Loucy (cell line): ENCODE measurements around the gene ARHGAP22.

Experiments used
- H2AFZ ChIP-seq: fragments of 200-600 bp; sonication (generic); 2 replicates; pipeline ENCODE4 v1.6.0; 2016; ENCODE audit warnings: antibody characterized with exemption, mild to moderate bottlenecking, low read length, moderate library complexity
- H3F3A ChIP-seq: fragments of 200-600 bp; 2 replicates; pipeline ENCODE4 v1.6.0; 2016; ENCODE audit warnings: antibody characterized with exemption, low read depth, mild to moderate bottlenecking
- H3K27me3 ChIP-seq: fragments of 200-600 bp; sonication (generic); 2 replicates; pipeline ENCODE4 v1.6.1; 2014; ENCODE audit warnings: low read length, mild to moderate bottlenecking; ENCODE audit not compliant: insufficient read depth, poor library complexity, severe bottlenecking
- H3K36me3 ChIP-seq: fragments of 200-600 bp; sonication (generic); 2 replicates; pipeline ENCODE4 v1.6.1; 2016; ENCODE audit warnings: low read length; ENCODE audit not compliant: insufficient read depth
- H3K4me1 ChIP-seq: fragments of 200-600 bp; sonication (generic); 2 replicates; pipeline ENCODE4 v1.5.1; 2014; ENCODE audit warnings: low read length, mild to moderate bottlenecking; ENCODE audit not compliant: insufficient read depth, poor library complexity, severe bottlenecking
- H3K4me2 ChIP-seq: fragments of 200-600 bp; sonication (generic); 2 replicates; pipeline ENCODE4 v1.6.0; 2014; ENCODE audit warnings: antibody characterized with exemption, low read length, low read depth, mild to moderate bottlenecking; ENCODE audit not compliant: poor library complexity, severe bottlenecking
- H3K4me3 ChIP-seq: fragments of 200-600 bp; sonication (generic); 2 replicates; pipeline ENCODE4 v1.5.1; 2014; ENCODE audit warnings: low read length, mild to moderate bottlenecking, mixed read lengths; ENCODE audit not compliant: poor library complexity, severe bottlenecking
- H3K79me2 ChIP-seq: fragments of 200-600 bp; sonication (generic); 2 replicates; pipeline ENCODE4 v1.6.1; 2014; ENCODE audit warnings: low read length; ENCODE audit not compliant: insufficient read depth
- H3K9ac ChIP-seq: fragments of 200-600 bp; sonication (generic); 2 replicates; pipeline ENCODE4 v1.6.0; 2014; ENCODE audit warnings: mild to moderate bottlenecking, low read depth, low read length, moderate library complexity; ENCODE audit not compliant: poor library complexity, severe bottlenecking
- H3K9me2 ChIP-seq: fragments of 200-600 bp; sonication (generic); replicated peaks from 2 replicates; pipeline ENCODE4 v1.6.1; 2016; ENCODE audit warnings: low read depth, low read length, mixed read lengths
- H3K9me3 ChIP-seq: fragments of 200-600 bp; sonication (generic); 2 replicates; pipeline ENCODE4 v1.6.1; 2014; ENCODE audit warnings: mild to moderate bottlenecking, antibody characterized with exemption, low read length, low read depth; ENCODE audit not compliant: insufficient read depth
- H4K20me1 ChIP-seq: fragments of 200-600 bp; sonication (generic); 2 replicates; pipeline ENCODE4 v1.6.0; 2014; ENCODE audit warnings: antibody characterized with exemption, low read length, mild to moderate bottlenecking; ENCODE audit not compliant: insufficient read depth, poor library complexity, severe bottlenecking
- CTCF ChIP-seq: fragments of 200-600 bp; sonication (generic); conservative IDR thresholded peaks from 2 replicates; pipeline ENCODE4 v1.5.1; 2014; ENCODE audit warnings: mild to moderate bottlenecking, antibody characterized with exemption, low read length
- EZH2phosphoT487 ChIP-seq: fragments of 200-600 bp; IDR thresholded peaks from 2 replicates; pipeline ENCODE4 v1.6.1; 2018; ENCODE audit warnings: antibody characterized with exemption, mild to moderate bottlenecking, moderate library complexity, borderline replicate concordance

ARHGAP22 gene

GRCh38 chr10:48492201-48492600 lies 112.7 kb downstream of the ARHGAP22 start:
- Histone ChIP-seq H4K20me1 (no peaks in the 10 kb centered on the region), H3F3A (no peaks in the 10 kb centered on the region), H3K9ac (no peak overlapping the region), H3K4me3 (no peak overlapping the region), H3K4me1 (peaks cover 24% of the 10 kb centered on the region), H3K9me2 (no peaks in the 10 kb centered on the region), H2AFZ (no peak overlapping the region), H3K36me3 (no peaks in the 10 kb centered on the region), H3K4me2 (no peak overlapping the region), H3K79me2 (no peaks in the 10 kb centered on the region), H3K9me3 (no peaks in the 10 kb centered on the region), H3K27me3 (no peaks in the 10 kb centered on the region)
- TF ChIP-seq EZH2phosphoT487 (no peak), CTCF (no peak)

GRCh38 chr10:48491392-48492139 lies 113.3 kb downstream of the ARHGAP22 start:
- Histone ChIP-seq H3K79me2 (no peaks in the 10 kb centered on the region), H3K4me1 (peaks cover 20% of the 10 kb centered on the region), H4K20me1 (no peaks in the 10 kb centered on the region), H3K9me3 (no peaks in the 10 kb centered on the region), H2AFZ (no peak overlapping the region), H3K4me3 (no peak overlapping the region), H3K36me3 (no peaks in the 10 kb centered on the region), H3K4me2 (no peak overlapping the region), H3K27me3 (no peaks in the 10 kb centered on the region), H3K9ac (no peak overlapping the region), H3F3A (no peaks in the 10 kb centered on the region), H3K9me2 (no peaks in the 10 kb centered on the region)
- TF ChIP-seq EZH2phosphoT487, result no peak
- no peak for TF ChIP-seq CTCF

GRCh38 chr10:48490946-48491345 lies 113.9 kb downstream of the ARHGAP22 start:
- H3K79me2 ChIP-seq, result no peaks in the 10 kb centered on the region
- H3F3A ChIP-seq, result no peaks in the 10 kb centered on the region
- H3K4me2 ChIP-seq, result no peak overlapping the region
- H3K36me3 ChIP-seq, result no peaks in the 10 kb centered on the region
- no peaks in the 10 kb centered on the region for H3K9me3 ChIP-seq
- no peaks in the 10 kb centered on the region for H3K9me2 ChIP-seq
- no peaks in the 10 kb centered on the region for H3K27me3 ChIP-seq
- no peaks in the 10 kb centered on the region for H4K20me1 ChIP-seq
- H3K4me1 ChIP-seq, result peaks cover 20% of the 10 kb centered on the region
- H2AFZ ChIP-seq, result no peak overlapping the region
- H3K4me3 ChIP-seq, result no peak overlapping the region
- TF ChIP-seq EZH2phosphoT487, result no peak
- no peak for TF ChIP-seq CTCF
- H3K9ac ChIP-seq, result no peak overlapping the region
